ENCODE results near the gene IGF2BP1. TPM values are rescaled to one million over a fixed set of nuclear protein-coding genes. Genes with fewer than 3 reads are reported as not detected.

IGF2BP1 gene
- total and polyA plus RNA-seq, 2 of the 8 experiments (the other 6 are each of a cell fraction or from before 2014, with no cell fraction given) = 41.6 to 513 TPM

DNA sequence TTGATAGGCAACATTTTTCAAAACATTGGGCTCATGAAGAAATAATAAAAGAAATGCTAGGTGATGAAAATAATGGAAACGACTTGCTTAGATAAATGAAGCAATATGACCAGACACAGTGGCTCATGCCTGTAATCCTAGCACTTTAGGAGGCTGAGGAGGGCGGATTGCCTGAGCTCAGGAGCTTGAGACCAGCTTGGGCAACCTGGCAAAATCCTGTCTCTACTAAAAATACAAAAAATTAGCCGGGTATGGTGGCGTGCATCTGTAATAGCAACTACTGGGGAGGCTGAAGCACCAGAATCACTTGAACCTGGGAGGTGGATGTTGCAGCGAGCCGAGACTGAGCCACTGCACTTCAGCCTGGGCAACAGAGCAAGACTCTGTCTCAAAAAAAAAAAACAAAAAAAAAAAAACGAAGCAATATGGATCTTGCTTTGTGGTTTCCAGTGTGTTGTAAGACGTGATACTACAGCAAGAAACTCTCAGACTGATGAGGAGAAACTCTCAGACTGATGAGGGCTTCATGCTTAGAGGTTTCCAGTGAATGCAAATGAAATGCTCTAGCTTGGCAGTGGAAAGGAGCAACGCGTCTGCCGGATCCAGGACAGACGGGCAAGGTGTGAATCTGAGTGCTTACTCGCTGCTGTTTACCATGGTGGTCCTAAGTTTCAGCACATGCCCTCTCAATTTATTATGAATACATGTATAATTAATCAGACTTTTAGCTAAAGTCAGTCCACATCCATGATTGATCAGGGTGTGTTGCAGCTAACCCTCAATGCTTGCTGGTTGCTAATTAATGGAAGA lies 11.5 kb upstream of the IGF2BP1 start (continued):
- TF ChIP-seq, protein P1, sequence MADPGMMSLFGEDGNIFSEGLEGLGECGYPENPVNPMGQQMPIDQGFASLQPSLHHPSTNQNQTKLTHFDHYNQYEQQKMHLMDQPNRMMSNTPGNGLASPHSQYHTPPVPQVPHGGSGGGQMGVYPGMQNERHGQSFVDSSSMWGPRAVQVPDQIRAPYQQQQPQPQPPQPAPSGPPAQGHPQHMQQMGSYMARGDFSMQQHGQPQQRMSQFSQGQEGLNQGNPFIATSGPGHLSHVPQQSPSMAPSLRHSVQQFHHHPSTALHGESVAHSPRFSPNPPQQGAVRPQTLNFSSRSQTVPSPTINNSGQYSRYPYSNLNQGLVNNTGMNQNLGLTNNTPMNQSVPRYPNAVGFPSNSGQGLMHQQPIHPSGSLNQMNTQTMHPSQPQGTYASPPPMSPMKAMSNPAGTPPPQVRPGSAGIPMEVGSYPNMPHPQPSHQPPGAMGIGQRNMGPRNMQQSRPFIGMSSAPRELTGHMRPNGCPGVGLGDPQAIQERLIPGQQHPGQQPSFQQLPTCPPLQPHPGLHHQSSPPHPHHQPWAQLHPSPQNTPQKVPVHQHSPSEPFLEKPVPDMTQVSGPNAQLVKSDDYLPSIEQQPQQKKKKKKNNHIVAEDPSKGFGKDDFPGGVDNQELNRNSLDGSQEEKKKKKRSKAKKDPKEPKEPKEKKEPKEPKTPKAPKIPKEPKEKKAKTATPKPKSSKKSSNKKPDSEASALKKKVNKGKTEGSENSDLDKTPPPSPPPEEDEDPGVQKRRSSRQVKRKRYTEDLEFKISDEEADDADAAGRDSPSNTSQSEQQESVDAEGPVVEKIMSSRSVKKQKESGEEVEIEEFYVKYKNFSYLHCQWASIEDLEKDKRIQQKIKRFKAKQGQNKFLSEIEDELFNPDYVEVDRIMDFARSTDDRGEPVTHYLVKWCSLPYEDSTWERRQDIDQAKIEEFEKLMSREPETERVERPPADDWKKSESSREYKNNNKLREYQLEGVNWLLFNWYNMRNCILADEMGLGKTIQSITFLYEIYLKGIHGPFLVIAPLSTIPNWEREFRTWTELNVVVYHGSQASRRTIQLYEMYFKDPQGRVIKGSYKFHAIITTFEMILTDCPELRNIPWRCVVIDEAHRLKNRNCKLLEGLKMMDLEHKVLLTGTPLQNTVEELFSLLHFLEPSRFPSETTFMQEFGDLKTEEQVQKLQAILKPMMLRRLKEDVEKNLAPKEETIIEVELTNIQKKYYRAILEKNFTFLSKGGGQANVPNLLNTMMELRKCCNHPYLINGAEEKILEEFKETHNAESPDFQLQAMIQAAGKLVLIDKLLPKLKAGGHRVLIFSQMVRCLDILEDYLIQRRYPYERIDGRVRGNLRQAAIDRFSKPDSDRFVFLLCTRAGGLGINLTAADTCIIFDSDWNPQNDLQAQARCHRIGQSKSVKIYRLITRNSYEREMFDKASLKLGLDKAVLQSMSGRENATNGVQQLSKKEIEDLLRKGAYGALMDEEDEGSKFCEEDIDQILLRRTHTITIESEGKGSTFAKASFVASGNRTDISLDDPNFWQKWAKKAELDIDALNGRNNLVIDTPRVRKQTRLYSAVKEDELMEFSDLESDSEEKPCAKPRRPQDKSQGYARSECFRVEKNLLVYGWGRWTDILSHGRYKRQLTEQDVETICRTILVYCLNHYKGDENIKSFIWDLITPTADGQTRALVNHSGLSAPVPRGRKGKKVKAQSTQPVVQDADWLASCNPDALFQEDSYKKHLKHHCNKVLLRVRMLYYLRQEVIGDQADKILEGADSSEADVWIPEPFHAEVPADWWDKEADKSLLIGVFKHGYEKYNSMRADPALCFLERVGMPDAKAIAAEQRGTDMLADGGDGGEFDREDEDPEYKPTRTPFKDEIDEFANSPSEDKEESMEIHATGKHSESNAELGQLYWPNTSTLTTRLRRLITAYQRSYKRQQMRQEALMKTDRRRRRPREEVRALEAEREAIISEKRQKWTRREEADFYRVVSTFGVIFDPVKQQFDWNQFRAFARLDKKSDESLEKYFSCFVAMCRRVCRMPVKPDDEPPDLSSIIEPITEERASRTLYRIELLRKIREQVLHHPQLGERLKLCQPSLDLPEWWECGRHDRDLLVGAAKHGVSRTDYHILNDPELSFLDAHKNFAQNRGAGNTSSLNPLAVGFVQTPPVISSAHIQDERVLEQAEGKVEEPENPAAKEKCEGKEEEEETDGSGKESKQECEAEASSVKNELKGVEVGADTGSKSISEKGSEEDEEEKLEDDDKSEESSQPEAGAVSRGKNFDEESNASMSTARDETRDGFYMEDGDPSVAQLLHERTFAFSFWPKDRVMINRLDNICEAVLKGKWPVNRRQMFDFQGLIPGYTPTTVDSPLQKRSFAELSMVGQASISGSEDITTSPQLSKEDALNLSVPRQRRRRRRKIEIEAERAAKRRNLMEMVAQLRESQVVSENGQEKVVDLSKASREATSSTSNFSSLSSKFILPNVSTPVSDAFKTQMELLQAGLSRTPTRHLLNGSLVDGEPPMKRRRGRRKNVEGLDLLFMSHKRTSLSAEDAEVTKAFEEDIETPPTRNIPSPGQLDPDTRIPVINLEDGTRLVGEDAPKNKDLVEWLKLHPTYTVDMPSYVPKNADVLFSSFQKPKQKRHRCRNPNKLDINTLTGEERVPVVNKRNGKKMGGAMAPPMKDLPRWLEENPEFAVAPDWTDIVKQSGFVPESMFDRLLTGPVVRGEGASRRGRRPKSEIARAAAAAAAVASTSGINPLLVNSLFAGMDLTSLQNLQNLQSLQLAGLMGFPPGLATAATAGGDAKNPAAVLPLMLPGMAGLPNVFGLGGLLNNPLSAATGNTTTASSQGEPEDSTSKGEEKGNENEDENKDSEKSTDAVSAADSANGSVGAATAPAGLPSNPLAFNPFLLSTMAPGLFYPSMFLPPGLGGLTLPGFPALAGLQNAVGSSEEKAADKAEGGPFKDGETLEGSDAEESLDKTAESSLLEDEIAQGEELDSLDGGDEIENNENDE (IDR thresholded peaks at IDR 0.05; ENCODE audit: insufficient replicate concordance, low read length) = no peak
- TF ChIP-seq TAF7 (optimal IDR thresholded peaks at IDR 0.05; ENCODE audit: borderline replicate concordance, low read depth, low read length) = no peak
- TF ChIP-seq BACH1 (IDR thresholded peaks at IDR 0.05; ENCODE audit: low read length) = no peak
- TF ChIP-seq NANOG (IDR thresholded peaks at IDR 0.05; ENCODE audit: insufficient read depth, low read depth, low read length, poor library complexity, severe bottlenecking) = no peak
